HG03097 (cell line): ENCODE measurements around the gene MACROD1.
"Not testable (repeated sequence)": the region's sequence is repeated elsewhere in the genome, so short reads cannot be mapped to it uniquely, and the experiment has no call there.

Experiments used
- ATAC-seq: cut with Tn5 transposase; IDR thresholded peaks from one replicate; pipeline ENCODE4 v1.9.1; 2021; ENCODE audit not compliant: unreplicated experiment, low FRiP score

MACROD1 gene

GRCh38 chr11:64185693-64186491 is 20.0 kb upstream of the MACROD1 start, which contains the start of gene STIP1:
STIP1 (plus strand) TSS chr11:64186171; CDS start chr11:64186262, 91 bp downstream.
- peak; percentile 88 for ATAC-seq

GRCh38 chr11:64185175-64185692 is 19.3 kb upstream of the MACROD1 start:
- ATAC-seq, result peak; percentile 27

GRCh38 chr11:64183890-64184289 is 18.0 kb upstream of the MACROD1 start:
- no peak for ATAC-seq

GRCh38 chr11:64181506-64182411 is 15.8 kb upstream of the MACROD1 start:
- ATAC-seq, result no peak

GRCh38 chr11:64180891-64181290 is 15.0 kb upstream of the MACROD1 start:
- no peak for ATAC-seq

- no peak for ATAC-seq
These were observed 13.2 kb upstream of the MACROD1 start for GRCh38 chr11:64178951-64179639.

GRCh38 chr11:64178203-64178602 is 12.3 kb upstream of the MACROD1 start:
- no peak for ATAC-seq

- no peak for ATAC-seq
These were observed 10.8 kb upstream of the MACROD1 start for GRCh38 chr11:64176751-64177150.

GRCh38 chr11:64173616-64174355 is 7.9 kb upstream of the MACROD1 start:
- no peak for ATAC-seq

- no peak for ATAC-seq
These were observed 4.5 kb upstream of the MACROD1 start for GRCh38 chr11:64170419-64170818.

- ATAC-seq, result no peak
These were observed 452 bp downstream of the MACROD1 start for GRCh38 chr11:64165481-64165841.

GRCh38 chr11:64164392-64165312 is 1.3 kb downstream of the MACROD1 start:
- no peak for ATAC-seq

GRCh38 chr11:64163951-64164350 is 2.0 kb downstream of the MACROD1 start:
- no peak for ATAC-seq

GRCh38 chr11:64162769-64163168 is 3.1 kb downstream of the MACROD1 start:
- ATAC-seq, result not testable (repeated sequence)

- no peak for ATAC-seq
These were observed 4.9 kb downstream of the MACROD1 start for GRCh38 chr11:64161037-64161436.

- ATAC-seq, result no peak
These were observed 8.1 kb downstream of the MACROD1 start for GRCh38 chr11:64157631-64158394.

GRCh38 chr11:64156235-64157011 is 9.5 kb downstream of the MACROD1 start:
- no peak for ATAC-seq
